ENCODE results near the gene PDLIM1.
A peak's percentile ranks its signal among the peaks of the same experiment; 100 is the strongest.

Gene PDLIM1

DNA sequence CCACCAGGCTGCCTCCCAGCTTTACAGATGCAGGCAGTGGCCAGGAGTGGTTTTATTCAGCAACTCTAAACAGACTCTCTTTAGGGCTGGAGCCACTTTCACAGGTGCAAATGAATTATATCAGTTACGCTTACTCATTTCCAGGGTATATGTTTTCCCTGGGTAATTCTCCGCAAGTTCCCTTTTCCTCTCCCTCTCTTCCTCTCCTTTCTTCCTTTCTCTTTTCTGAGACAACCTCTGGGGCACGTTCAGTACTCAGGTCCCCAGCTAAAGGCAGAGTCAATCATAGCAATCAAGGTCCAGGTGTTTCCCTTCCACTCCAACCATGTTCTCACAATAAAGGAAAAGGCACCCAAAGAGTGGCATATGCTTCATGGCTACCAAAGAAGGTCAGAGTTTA, 41.3 kb downstream of the PDLIM1 start:
- H3K36me3 ChIP-seq (replicated peaks; ENCODE audit: insufficient read depth, low read length), result no peaks in the 10 kb centered on the region
- no peak overlapping the region for H2AFZ ChIP-seq (ENCODE audit: low read length)
- TF ChIP-seq, protein P1, sequence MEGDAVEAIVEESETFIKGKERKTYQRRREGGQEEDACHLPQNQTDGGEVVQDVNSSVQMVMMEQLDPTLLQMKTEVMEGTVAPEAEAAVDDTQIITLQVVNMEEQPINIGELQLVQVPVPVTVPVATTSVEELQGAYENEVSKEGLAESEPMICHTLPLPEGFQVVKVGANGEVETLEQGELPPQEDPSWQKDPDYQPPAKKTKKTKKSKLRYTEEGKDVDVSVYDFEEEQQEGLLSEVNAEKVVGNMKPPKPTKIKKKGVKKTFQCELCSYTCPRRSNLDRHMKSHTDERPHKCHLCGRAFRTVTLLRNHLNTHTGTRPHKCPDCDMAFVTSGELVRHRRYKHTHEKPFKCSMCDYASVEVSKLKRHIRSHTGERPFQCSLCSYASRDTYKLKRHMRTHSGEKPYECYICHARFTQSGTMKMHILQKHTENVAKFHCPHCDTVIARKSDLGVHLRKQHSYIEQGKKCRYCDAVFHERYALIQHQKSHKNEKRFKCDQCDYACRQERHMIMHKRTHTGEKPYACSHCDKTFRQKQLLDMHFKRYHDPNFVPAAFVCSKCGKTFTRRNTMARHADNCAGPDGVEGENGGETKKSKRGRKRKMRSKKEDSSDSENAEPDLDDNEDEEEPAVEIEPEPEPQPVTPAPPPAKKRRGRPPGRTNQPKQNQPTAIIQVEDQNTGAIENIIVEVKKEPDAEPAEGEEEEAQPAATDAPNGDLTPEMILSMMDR (IDR thresholded peaks at IDR 0.05; ENCODE audit: low read length), result no peak
- TF ChIP-seq EZH2phosphoT487 (IDR thresholded peaks at IDR 0.05; ENCODE audit: low read length) (no peak), EZH2 (optimal IDR thresholded peaks at IDR 0.05; ENCODE audit: low read depth, low read length) (no peak)
- no peak overlapping the region for H3K4me3 ChIP-seq (ENCODE audit: low read length)
- H3F3A ChIP-seq (ENCODE audit: insufficient read depth, low read length), result peaks cover 31% of the 10 kb centered on the region
- H3K27me3 ChIP-seq (replicated peaks; ENCODE audit: insufficient read depth, low read length), result no peaks in the 10 kb centered on the region
- H3K79me2 ChIP-seq (ENCODE audit: low read length), result peaks cover 54% of the 10 kb centered on the region
- no peaks in the 10 kb centered on the region for H4K20me1 ChIP-seq (ENCODE audit: insufficient read depth, low read length)
- no peak for DNase-seq
- no peaks in the 10 kb centered on the region for H3K9me3 ChIP-seq (replicated peaks; ENCODE audit: insufficient read depth, low read length)
- H3K4me2 ChIP-seq (ENCODE audit: low read depth, low read length), result no peak overlapping the region
- H3K4me1 ChIP-seq (ENCODE audit: low read length), result peaks cover 36% of the 10 kb centered on the region
- no peaks in the 10 kb centered on the region for H3K9me2 ChIP-seq (replicated peaks; ENCODE audit: insufficient read depth, low read length)
- no peak overlapping the region for H3K27ac ChIP-seq (ENCODE audit: low read length)
- no peak overlapping the region for H3K9ac ChIP-seq (ENCODE audit: low read length)

DNA sequence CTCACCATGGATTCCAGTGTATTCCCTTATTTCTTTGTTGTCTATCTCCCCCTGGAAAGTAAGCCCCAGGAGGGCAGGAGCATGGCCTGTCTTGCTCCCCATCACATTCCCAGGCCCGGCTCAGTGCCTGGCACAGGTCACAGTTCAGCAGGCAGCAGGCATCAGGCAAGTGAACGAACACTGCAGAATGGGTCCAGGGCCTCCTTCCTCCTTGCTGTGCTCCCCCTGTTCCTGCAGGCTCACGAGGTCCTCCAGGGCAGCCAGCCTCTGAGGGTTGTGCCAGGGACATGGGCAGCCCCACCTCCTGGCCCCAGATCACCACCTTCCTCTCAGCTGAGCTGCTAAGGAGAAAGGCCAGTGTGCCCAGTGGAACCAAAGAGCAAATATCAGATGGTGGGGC, 41.8 kb downstream of the PDLIM1 start:
- Histone ChIP-seq H2AFZ (ENCODE audit: low read length) (no peak overlapping the region), H4K20me1 (ENCODE audit: insufficient read depth, low read length) (no peaks in the 10 kb centered on the region), H3K9me2 (replicated peaks; ENCODE audit: insufficient read depth, low read length) (no peaks in the 10 kb centered on the region), H3K4me3 (ENCODE audit: low read length) (no peak overlapping the region), H3K4me1 (ENCODE audit: low read length) (peaks cover 41% of the 10 kb centered on the region), H3K4me2 (ENCODE audit: low read depth, low read length) (no peak overlapping the region), H3K79me2 (ENCODE audit: low read length) (peaks cover 49% of the 10 kb centered on the region), H3F3A (ENCODE audit: insufficient read depth, low read length) (peaks cover 35% of the 10 kb centered on the region), H3K36me3 (replicated peaks; ENCODE audit: insufficient read depth, low read length) (no peaks in the 10 kb centered on the region), H3K27ac (ENCODE audit: low read length) (no peak overlapping the region), H3K9me3 (replicated peaks; ENCODE audit: insufficient read depth, low read length) (no peaks in the 10 kb centered on the region), H3K9ac (ENCODE audit: low read length) (no peak overlapping the region), H3K27me3 (replicated peaks; ENCODE audit: insufficient read depth, low read length) (no peaks in the 10 kb centered on the region)
- DNase-seq, result no peak
- no peak for TF ChIP-seq EZH2phosphoT487 (IDR thresholded peaks at IDR 0.05; ENCODE audit: low read length)
- no peak for TF ChIP-seq EZH2 (optimal IDR thresholded peaks at IDR 0.05; ENCODE audit: low read depth, low read length)
- TF ChIP-seq, protein P1 (IDR thresholded peaks at IDR 0.05; ENCODE audit: low read length), result no peak

DNA sequence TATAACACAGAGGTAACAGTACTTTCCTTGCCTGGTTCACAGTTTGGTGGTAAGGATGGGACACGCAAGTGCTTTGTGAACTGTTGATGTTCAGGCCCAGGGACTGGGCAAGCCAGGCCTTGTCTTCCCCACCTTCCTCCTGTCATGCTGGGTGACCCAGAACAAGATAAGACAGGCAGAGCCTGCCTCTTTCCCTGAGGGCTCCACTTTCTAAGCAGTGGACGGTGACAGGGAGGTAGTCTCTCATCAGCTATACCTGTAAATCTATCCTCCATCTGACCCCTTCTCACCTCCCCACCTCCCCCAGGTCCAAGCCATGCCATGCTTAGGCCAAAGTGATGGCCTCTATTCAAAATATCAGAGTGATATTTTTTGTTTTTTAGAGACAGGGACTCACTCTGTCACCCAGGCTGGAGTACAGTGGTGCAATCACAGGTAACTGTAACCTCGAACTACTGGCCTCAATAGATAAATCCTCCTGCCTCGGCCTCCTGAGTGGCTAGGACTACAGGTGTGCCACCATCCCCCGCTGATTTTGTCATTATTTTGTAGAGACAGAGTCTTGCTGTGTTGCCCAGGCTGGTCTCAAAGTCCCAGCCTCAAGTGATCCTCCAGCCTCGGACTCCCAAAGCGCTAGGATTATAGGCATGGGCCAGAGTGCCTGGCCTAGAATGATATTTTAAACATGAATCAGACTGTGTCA, 42.8 kb downstream of the PDLIM1 start:
- Histone ChIP-seq H3K9me3 (replicated peaks; ENCODE audit: insufficient read depth, low read length) (no peaks in the 10 kb centered on the region), H3K9me2 (replicated peaks; ENCODE audit: insufficient read depth, low read length) (no peaks in the 10 kb centered on the region), H3K4me1 (ENCODE audit: low read length) (peaks cover 48% of the 10 kb centered on the region), H2AFZ (ENCODE audit: low read length) (no peak overlapping the region), H3K27ac (ENCODE audit: low read length) (peak overlapping the region; percentile 90; the same call in 1 of the 2 replicates), H3F3A (ENCODE audit: insufficient read depth, low read length) (peaks cover 35% of the 10 kb centered on the region), H3K27me3 (replicated peaks; ENCODE audit: insufficient read depth, low read length) (no peaks in the 10 kb centered on the region), H3K4me2 (ENCODE audit: low read depth, low read length) (no peak overlapping the region), H3K4me3 (ENCODE audit: low read length) (no peak overlapping the region), H3K79me2 (ENCODE audit: low read length) (peaks cover 46% of the 10 kb centered on the region), H3K36me3 (replicated peaks; ENCODE audit: insufficient read depth, low read length) (no peaks in the 10 kb centered on the region), H3K9ac (ENCODE audit: low read length) (no peak overlapping the region), H4K20me1 (ENCODE audit: insufficient read depth, low read length) (no peaks in the 10 kb centered on the region)
- no peak for TF ChIP-seq EZH2 (optimal IDR thresholded peaks at IDR 0.05; ENCODE audit: low read depth, low read length)
- TF ChIP-seq EZH2phosphoT487 (IDR thresholded peaks at IDR 0.05; ENCODE audit: low read length), result no peak
- TF ChIP-seq, protein P1 (IDR thresholded peaks at IDR 0.05; ENCODE audit: low read length), result no peak
- no peak for DNase-seq
